Kidney glomerular epithelial cell (primary cell): ENCODE data around the gene TIAM1.

Experiments used
- DNase-seq: peaks from one replicate; lab custom pipeline; 2025; lab: John Stamatoyannopoulos, UW

The TIAM1 gene

GRCh38 chr21:31078216-31078615 lies 265.8 kb downstream of the TIAM1 start:
- DNase-seq, result no peak

- no peak for DNase-seq
Observed at GRCh38 chr21:31075848-31076247, 268.2 kb downstream of the TIAM1 start.

GRCh38 chr21:31072533-31072932 lies 271.5 kb downstream of the TIAM1 start:
- no peak for DNase-seq
